Chondrocyte (in vitro differentiated cells): ENCODE data around the gene ULK4. TPM values are rescaled to one million over a fixed set of nuclear protein-coding genes. Genes with fewer than 3 reads are reported as not detected.

ENCODE experiments used
- DNase-seq: peaks from one replicate; pipeline ENCODE4 v3.0.0; 2021; ENCODE audit warnings: mixed read lengths, low spot score
- H3K27ac Mint-ChIP-seq: one replicate; pipeline ENCODE4 v1.8.0; 2021; ENCODE audit warnings: mild to moderate bottlenecking, moderate library complexity, mixed read lengths; ENCODE audit not compliant: unreplicated experiment
- H3K27me3 Mint-ChIP-seq: 2 replicates; pipeline ENCODE4 v1.8.0; 2021; ENCODE audit warnings: low read depth, mixed read lengths
- H3K36me3 Mint-ChIP-seq: 2 replicates; pipeline ENCODE4 v1.8.0; 2021; ENCODE audit warnings: low read depth, mixed read lengths
- H3K4me1 Mint-ChIP-seq: 2 replicates; pipeline ENCODE4 v1.8.0; 2021; ENCODE audit warnings: low read depth, mild to moderate bottlenecking, mixed read lengths
- H3K4me3 Mint-ChIP-seq: one replicate; pipeline ENCODE4 v1.8.0; 2021; ENCODE audit warnings: mild to moderate bottlenecking, moderate library complexity, mixed read lengths; ENCODE audit not compliant: unreplicated experiment
- H3K9me3 Mint-ChIP-seq: 2 replicates; pipeline ENCODE4 v1.8.0; 2021; ENCODE audit warnings: low read depth, mixed read lengths
- total RNA-seq: library from RNA; stranded (reverse); gene quantifications from 3 replicates; pipeline ENCODE4 v1.2.1, GENCODE V29; 2021
- TF ChIP-seq, protein P1 (sequence below): fragments of 200-600 bp; sonication (generic); IDR thresholded peaks from 2 replicates; pipeline ENCODE4 v1.5.0; 2021; ENCODE audit warnings: antibody characterized with exemption, mild to moderate bottlenecking, moderate library complexity

Gene ULK4
- total RNA-seq, 1 donor from 2014 or later: 9.1 TPM

DNA sequence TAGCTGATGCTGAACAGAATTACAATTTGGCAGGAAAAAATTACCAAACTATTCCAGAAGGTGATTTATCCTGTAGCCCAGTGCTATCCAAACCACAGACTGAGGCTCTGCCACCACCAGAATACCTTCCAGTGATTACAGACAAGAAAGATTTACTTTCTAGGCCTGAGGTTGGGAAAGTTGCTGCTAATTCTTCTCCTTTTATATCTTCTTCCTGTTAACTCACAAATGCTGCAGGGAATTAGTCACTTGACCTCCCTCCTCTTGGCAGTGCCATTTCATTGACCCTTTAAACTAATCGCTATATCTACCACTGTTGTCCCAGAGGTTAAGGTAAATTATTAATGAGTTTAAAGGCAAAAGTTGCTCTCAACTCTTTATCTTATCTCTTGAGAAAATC lies 644.2 kb downstream of the ULK4 start:
- DNase-seq: no peak
- Mint-ChIP-seq H3K27me3 (no peaks in the 10 kb centered on the region), H3K36me3 (no peaks in the 10 kb centered on the region), H3K27ac (no peak overlapping the region), H3K4me3 (no peak overlapping the region), H3K9me3 (no peaks in the 10 kb centered on the region), H3K4me1 (no peaks in the 10 kb centered on the region)
- TF ChIP-seq, protein P1, sequence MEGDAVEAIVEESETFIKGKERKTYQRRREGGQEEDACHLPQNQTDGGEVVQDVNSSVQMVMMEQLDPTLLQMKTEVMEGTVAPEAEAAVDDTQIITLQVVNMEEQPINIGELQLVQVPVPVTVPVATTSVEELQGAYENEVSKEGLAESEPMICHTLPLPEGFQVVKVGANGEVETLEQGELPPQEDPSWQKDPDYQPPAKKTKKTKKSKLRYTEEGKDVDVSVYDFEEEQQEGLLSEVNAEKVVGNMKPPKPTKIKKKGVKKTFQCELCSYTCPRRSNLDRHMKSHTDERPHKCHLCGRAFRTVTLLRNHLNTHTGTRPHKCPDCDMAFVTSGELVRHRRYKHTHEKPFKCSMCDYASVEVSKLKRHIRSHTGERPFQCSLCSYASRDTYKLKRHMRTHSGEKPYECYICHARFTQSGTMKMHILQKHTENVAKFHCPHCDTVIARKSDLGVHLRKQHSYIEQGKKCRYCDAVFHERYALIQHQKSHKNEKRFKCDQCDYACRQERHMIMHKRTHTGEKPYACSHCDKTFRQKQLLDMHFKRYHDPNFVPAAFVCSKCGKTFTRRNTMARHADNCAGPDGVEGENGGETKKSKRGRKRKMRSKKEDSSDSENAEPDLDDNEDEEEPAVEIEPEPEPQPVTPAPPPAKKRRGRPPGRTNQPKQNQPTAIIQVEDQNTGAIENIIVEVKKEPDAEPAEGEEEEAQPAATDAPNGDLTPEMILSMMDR: no peak

DNA sequence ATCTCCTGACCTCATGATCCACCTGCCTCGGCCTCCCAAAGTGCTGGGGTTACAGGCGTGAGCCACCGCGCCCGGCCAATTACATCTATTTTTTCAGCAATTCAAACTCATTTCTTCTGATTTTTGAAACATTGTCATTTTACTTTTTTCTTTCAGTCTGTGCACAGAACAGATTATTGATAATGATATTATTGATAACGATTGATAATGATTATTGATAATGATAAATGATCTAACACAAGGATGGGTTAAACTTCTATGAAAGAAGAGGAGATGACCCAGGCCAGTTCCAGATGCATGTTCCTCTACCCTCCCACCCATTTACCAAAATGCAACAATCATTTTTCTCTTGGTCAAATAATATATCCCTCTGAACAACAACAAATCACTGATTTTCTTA lies 644.6 kb downstream of the ULK4 start:
- no peaks in the 10 kb centered on the region for H3K4me1 Mint-ChIP-seq
- H3K27me3 Mint-ChIP-seq: no peaks in the 10 kb centered on the region
- TF ChIP-seq, protein P1: no peak
- H3K9me3 Mint-ChIP-seq: no peaks in the 10 kb centered on the region
- H3K27ac Mint-ChIP-seq: no peak overlapping the region
- H3K36me3 Mint-ChIP-seq: no peaks in the 10 kb centered on the region
- DNase-seq: no peak
- no peak overlapping the region for H3K4me3 Mint-ChIP-seq

DNA sequence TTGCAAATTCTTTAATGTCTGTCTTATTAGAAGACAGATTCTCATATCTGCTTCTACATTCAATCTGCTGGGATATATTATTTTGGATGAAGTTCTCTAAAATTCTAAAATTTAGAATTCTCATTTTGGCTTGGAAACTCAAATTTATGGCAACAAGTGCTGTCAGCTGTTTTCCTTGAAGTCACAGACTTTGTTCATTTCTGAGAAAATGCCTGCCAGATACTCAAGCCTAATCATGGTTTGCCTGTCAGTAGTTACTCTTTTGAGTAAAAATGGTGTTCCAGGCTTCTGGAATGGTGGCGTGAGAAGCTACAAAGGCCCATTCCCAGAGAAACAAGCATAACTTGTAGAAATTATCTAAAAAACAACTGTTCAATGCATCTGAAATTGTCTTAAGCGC lies 646.8 kb downstream of the ULK4 start:
- no peak overlapping the region for H3K4me3 Mint-ChIP-seq
- TF ChIP-seq, protein P1: no peak
- H3K9me3 Mint-ChIP-seq: no peaks in the 10 kb centered on the region
- H3K27ac Mint-ChIP-seq: no peak overlapping the region
- H3K36me3 Mint-ChIP-seq: peaks cover 3% of the 10 kb centered on the region
- no peak for DNase-seq
- no peaks in the 10 kb centered on the region for H3K27me3 Mint-ChIP-seq
- no peaks in the 10 kb centered on the region for H3K4me1 Mint-ChIP-seq

DNA sequence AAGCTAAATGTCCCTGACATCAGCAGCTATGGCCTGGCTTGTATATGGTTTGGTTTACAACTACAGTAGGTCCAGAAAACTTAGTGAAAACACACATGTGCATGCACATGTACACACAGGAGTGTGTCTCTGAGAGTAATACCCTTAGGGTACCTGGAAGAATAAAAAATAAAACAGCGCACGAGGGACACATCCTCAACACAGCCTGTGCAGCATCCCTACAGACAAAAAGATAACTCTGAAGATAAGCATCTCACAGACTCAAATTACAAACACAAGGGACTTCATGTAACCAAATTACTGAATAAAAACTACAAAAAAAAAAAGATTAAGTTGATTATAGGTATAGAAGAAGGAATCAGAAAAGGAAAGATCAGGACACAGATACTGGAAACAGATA lies 653.8 kb downstream of the ULK4 start:
- no peak overlapping the region for H3K27ac Mint-ChIP-seq
- H3K27me3 Mint-ChIP-seq: no peaks in the 10 kb centered on the region
- peaks cover 4% of the 10 kb centered on the region for H3K4me1 Mint-ChIP-seq
- no peaks in the 10 kb centered on the region for H3K9me3 Mint-ChIP-seq
- no peak overlapping the region for H3K4me3 Mint-ChIP-seq
- DNase-seq: no peak
- TF ChIP-seq, protein P1: no peak
- H3K36me3 Mint-ChIP-seq: peaks cover 3% of the 10 kb centered on the region

DNA sequence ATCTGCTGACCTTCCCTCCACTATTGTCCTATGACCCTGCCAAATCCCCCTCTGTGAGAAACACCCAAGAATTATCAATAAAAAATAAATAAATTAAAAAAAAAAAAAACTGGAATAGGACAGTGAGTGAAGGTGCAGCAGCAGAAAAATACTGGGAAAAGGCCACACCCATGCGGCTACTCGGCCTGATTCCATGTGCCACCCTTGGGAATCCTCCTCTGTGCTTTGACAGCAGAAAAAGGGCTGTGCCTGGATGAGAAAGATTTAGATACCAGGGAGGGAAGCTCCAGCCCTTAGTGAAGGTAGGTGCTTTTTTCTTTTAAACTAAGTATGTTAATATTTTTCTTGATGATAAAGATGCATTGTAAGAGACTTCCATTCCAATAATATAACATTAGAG lies 654.8 kb downstream of the ULK4 start:
- DNase-seq: no peak
- peaks cover 4% of the 10 kb centered on the region for H3K4me1 Mint-ChIP-seq
- no peaks in the 10 kb centered on the region for H3K27me3 Mint-ChIP-seq
- no peak overlapping the region for H3K27ac Mint-ChIP-seq
- peaks cover 3% of the 10 kb centered on the region for H3K36me3 Mint-ChIP-seq
- no peaks in the 10 kb centered on the region for H3K9me3 Mint-ChIP-seq
- TF ChIP-seq, protein P1: no peak
- no peak overlapping the region for H3K4me3 Mint-ChIP-seq
